DOHH2 (cell line): ENCODE measurements around the gene CASP7.

Source experiments
- EZH2phosphoT487 ChIP-seq: fragments of 200-600 bp; sonication (generic); IDR thresholded peaks from 2 replicates; pipeline ENCODE4 v1.6.1; 2017; ENCODE audit warnings: borderline replicate concordance, mild to moderate bottlenecking, antibody characterized with exemption, low read length, moderate library complexity, mixed read lengths
- TF ChIP-seq, protein P1 (sequence below): fragments of 200-600 bp; sonication (generic); IDR thresholded peaks from one replicate; pipeline ENCODE4 v1.5.1; 2014; ENCODE audit warnings: antibody characterized with exemption, mild to moderate bottlenecking, low read depth, low read length; ENCODE audit not compliant: poor library complexity, severe bottlenecking

DNA sequence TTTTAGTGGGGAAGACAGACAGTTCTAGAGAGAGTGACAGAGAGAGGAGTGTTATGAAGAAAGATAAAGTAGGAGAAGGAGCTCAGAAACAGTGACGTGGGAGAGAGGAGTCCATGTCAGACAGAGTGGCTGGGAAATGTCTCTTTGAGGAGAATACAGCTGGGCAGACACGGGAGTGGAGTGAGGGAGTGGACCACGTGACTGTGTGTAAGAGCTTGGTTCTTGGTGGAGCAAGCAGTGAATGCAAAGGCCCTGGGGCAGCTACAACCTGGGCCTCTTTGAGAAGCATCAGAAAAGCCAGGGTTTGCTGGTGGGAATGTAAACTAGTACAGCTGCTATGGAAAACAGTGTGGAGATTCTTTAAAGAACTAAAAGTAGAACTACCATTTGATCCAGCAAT is 59.9 kb downstream of the CASP7 start:
- TF ChIP-seq, protein P1, sequence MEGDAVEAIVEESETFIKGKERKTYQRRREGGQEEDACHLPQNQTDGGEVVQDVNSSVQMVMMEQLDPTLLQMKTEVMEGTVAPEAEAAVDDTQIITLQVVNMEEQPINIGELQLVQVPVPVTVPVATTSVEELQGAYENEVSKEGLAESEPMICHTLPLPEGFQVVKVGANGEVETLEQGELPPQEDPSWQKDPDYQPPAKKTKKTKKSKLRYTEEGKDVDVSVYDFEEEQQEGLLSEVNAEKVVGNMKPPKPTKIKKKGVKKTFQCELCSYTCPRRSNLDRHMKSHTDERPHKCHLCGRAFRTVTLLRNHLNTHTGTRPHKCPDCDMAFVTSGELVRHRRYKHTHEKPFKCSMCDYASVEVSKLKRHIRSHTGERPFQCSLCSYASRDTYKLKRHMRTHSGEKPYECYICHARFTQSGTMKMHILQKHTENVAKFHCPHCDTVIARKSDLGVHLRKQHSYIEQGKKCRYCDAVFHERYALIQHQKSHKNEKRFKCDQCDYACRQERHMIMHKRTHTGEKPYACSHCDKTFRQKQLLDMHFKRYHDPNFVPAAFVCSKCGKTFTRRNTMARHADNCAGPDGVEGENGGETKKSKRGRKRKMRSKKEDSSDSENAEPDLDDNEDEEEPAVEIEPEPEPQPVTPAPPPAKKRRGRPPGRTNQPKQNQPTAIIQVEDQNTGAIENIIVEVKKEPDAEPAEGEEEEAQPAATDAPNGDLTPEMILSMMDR: no peak
- no peak for TF ChIP-seq EZH2phosphoT487
